IMR-90 (cell line): ENCODE data around the gene OR2AJ1. TPM values are rescaled to one million over a fixed set of nuclear protein-coding genes. Genes with fewer than 3 reads are reported as not detected.
"Not testable (repeated sequence)": the region's sequence is repeated elsewhere in the genome, so short reads cannot be mapped to it uniquely, and the experiment has no call there.

Experiments
- ATAC-seq: fragments of 200-7000 bp; cut with Tn5 transposase; 2 replicates; pipeline ENCODE4 v1.9.1; 2020; ENCODE audit warnings: low read depth, mild to moderate bottlenecking, moderate library complexity
- BruUV-seq: library from RNA; stranded (reverse); fragments of 400-500 nt; replicated peaks from 2 replicates; lab custom pipeline; 2021; lab: Mats Ljungman, UMichigan
- CTCF ChIA-PET: fragments of 300-600 bp; formaldehyde crosslinking; extraction: SDS; loops from one replicate; lab custom pipeline; 2021; ENCODE audit warnings: antibody characterized with exemption; lab: Yijun Ruan, JAX
- POLR2A ChIA-PET: fragments of 300-600 bp; sonication (Branson Sonifier 250); formaldehyde crosslinking; loops from one replicate; lab custom pipeline; 2022; ENCODE audit warnings: antibody characterized with exemption; ENCODE audit not compliant: unreplicated experiment; lab: Charles Lee
- DNase-seq: peaks from one replicate; pipeline ENCODE4 v3.0.0; 2013
- H2AFZ ChIP-seq: replicated peaks from 2 replicates; pipeline ENCODE3; 2013; ENCODE audit warnings: low read length, mild to moderate bottlenecking; ENCODE audit not compliant: poor library complexity
- H2AK5ac ChIP-seq: 2 replicates; pipeline ENCODE4 v1.6.1; 2013; ENCODE audit warnings: low read depth, low read length, inconsistent platforms
- H2AK9ac ChIP-seq: replicated peaks from 2 replicates; pipeline ENCODE3; 2013; ENCODE audit warnings: mild to moderate bottlenecking, low read depth, low read length, moderate library complexity; ENCODE audit not compliant: poor library complexity
- H2BK120ac ChIP-seq: 2 replicates; pipeline ENCODE4 v1.6.1; 2013; ENCODE audit warnings: low read depth, low read length, inconsistent platforms
- H2BK15ac ChIP-seq: 3 replicates; pipeline ENCODE4 v1.6.1; 2013; ENCODE audit warnings: low read depth, low read length, inconsistent platforms
- H2BK20ac ChIP-seq: 2 replicates; pipeline ENCODE4 v1.6.1; 2013; ENCODE audit warnings: low read depth, mild to moderate bottlenecking, inconsistent platforms, low read length, moderate library complexity
- H2BK5ac ChIP-seq: 2 replicates; pipeline ENCODE4 v1.6.1; 2013; ENCODE audit warnings: mild to moderate bottlenecking, low read depth, low read length, inconsistent platforms; ENCODE audit not compliant: poor library complexity, severe bottlenecking
- H3K14ac ChIP-seq: replicated peaks from 2 replicates; pipeline ENCODE4 v1.6.1; 2013; ENCODE audit warnings: low read depth, low read length, inconsistent platforms
- H3K18ac ChIP-seq: 2 replicates; pipeline ENCODE4 v1.6.1; 2013; ENCODE audit warnings: low read depth, low read length, control low read depth
- H3K23ac ChIP-seq: 2 replicates; pipeline ENCODE4 v1.6.1; 2013; ENCODE audit warnings: low read depth, low read length, inconsistent platforms
- H3K27ac ChIP-seq: 2 replicates; pipeline ENCODE4 v1.5.1; 2013; ENCODE audit warnings: mild to moderate bottlenecking, control low read depth, low read length; ENCODE audit not compliant: insufficient read depth
- H3K27me3 ChIP-seq: 2 replicates; pipeline ENCODE4 v1.6.1; 2013; ENCODE audit warnings: low read length; ENCODE audit not compliant: control insufficient read depth, insufficient read depth
- H3K36me3 ChIP-seq: 2 replicates; pipeline ENCODE4 v1.6.1; 2013; ENCODE audit warnings: low read length, mixed read lengths; ENCODE audit not compliant: control insufficient read depth, insufficient read depth
- H3K4ac ChIP-seq: 2 replicates; pipeline ENCODE4 v1.6.1; 2013; ENCODE audit warnings: low read depth, low read length, inconsistent platforms
- H3K4me1 ChIP-seq: 2 replicates; pipeline ENCODE4 v1.6.1; 2013; ENCODE audit warnings: low read length, mixed read lengths; ENCODE audit not compliant: control insufficient read depth, insufficient read depth
- H3K4me2 ChIP-seq: 2 replicates; pipeline ENCODE4 v1.6.1; 2013; ENCODE audit warnings: low read depth, mild to moderate bottlenecking, control low read depth, low read length, moderate library complexity
- H3K4me3 ChIP-seq: 2 replicates; pipeline ENCODE4 v1.5.1; 2013; ENCODE audit warnings: low read depth, mild to moderate bottlenecking, control low read depth, low read length, moderate library complexity; ENCODE audit not compliant: insufficient read depth
- H3K56ac ChIP-seq: 2 replicates; pipeline ENCODE4 v1.6.1; 2013; ENCODE audit warnings: low read length, inconsistent platforms; ENCODE audit not compliant: insufficient read depth; ENCODE audit errors: extremely low read depth
- H3K79me1 ChIP-seq, 2 experiments: 2 replicates each; pipeline ENCODE4 v1.6.1; 2013; ENCODE audit warnings: low read length in 2 of 2, inconsistent platforms in 1 of 2, low read depth in 1 of 2
- H3K9ac ChIP-seq: 2 replicates; pipeline ENCODE4 v1.6.1; 2013; ENCODE audit warnings: low read depth, low read length, control low read depth
- H3K9me1 ChIP-seq: 2 replicates; pipeline ENCODE4 v1.6.1; 2013; ENCODE audit warnings: low read length, inconsistent platforms; ENCODE audit not compliant: insufficient read depth
- H3K9me3 ChIP-seq: 2 replicates; pipeline ENCODE4 v1.6.1; 2013; ENCODE audit warnings: low read length; ENCODE audit not compliant: control insufficient read depth, insufficient read depth
- H4K20me1 ChIP-seq: 2 replicates; pipeline ENCODE4 v1.6.1; 2013; ENCODE audit warnings: low read length, inconsistent platforms; ENCODE audit not compliant: insufficient read depth
- H4K5ac ChIP-seq: 2 replicates; pipeline ENCODE4 v1.6.1; 2013; ENCODE audit warnings: mild to moderate bottlenecking, low read depth, low read length, control low read depth
- H4K8ac ChIP-seq, 2 experiments: 2 replicates each; pipeline ENCODE4 v1.6.1; 2013; ENCODE audit warnings: low read depth in 2 of 2, low read length in 2 of 2, control low read depth in 1 of 2, inconsistent platforms in 1 of 2
- H4K91ac ChIP-seq: 2 replicates; pipeline ENCODE4 v1.6.1; 2013; ENCODE audit warnings: low read depth, low read length, inconsistent platforms; ENCODE audit not compliant: insufficient read depth
- RAD21 ChIP-seq: IDR thresholded peaks from 2 replicates; pipeline ENCODE4 v1.6.1; 2012; ENCODE audit warnings: low read length, improper control_type of control experiment
- SMC3 ChIP-seq: fragments of 150-350 bp; IDR thresholded peaks from 2 replicates; pipeline ENCODE4 v1.6.1; 2016; ENCODE audit warnings: low read depth, mild to moderate bottlenecking, antibody characterized with exemption, low read length, moderate library complexity
- WGBS, 2 experiments: methylation state at CpG; one replicate each; pipeline versions ENCODE4 v1.1.5 to v1.1.7; 2013; ENCODE audit warnings: missing lambda C conversion rate in 2 of 2; ENCODE audit not compliant: insufficient read length in 1 of 2; ENCODE audit errors: extremely low coverage in 2 of 2; 5-methylcytosine and 5-hydroxymethylcytosine counted together
- dilution Hi-C: fragments of 300-500 bp; cut with HindIII; formaldehyde crosslinking; loops from one replicate; pipeline ENCODE4 v1.14.3; 2018; ENCODE audit warnings: low sequenced_read_pairs; ENCODE audit not compliant: unreplicated experiment
- in situ Hi-C: fragments of 300-500 bp; cut with MboI; formaldehyde crosslinking; loops from 3 replicates; pipeline ENCODE4 v1.14.3; 2019; ENCODE audit warnings: low sequenced_read_pairs, inconsistent platforms, mixed read lengths
- intact Hi-C: fragments of 100-400 bp; cut with micrococcal nuclease; formaldehyde crosslinking; loops from 2 replicates; pipeline ENCODE4 v1.10.0; 2022
- polyA plus RNA-seq, 3 experiments: library from polyadenylated mRNA; depleted of rRNA; stranded (reverse); fragments of >200 nt; gene quantifications; 2 replicates each; pipeline ENCODE4 v1.2.3, GENCODE V29; 2012; ENCODE audit warnings: low replicate concordance in 1 of 3
- total RNA-seq: library from RNA; depleted of rRNA; stranded (reverse); fragments of >200 nt; gene quantifications from 2 replicates; pipeline ENCODE4 v1.2.3, GENCODE V29; 2012
- TF ChIP-seq, protein P1 (sequence below): conservative IDR thresholded peaks from 2 replicates; pipeline ENCODE4 v1.5.1; 2012; ENCODE audit warnings: mild to moderate bottlenecking, low read depth, low read length, improper control_type of control experiment

Gene OR2AJ1
- total and polyA plus RNA-seq, 2 of the 4 experiments (the other 2 are of a cell fraction) = not detected

- H2AK9ac ChIP-seq, H3K56ac ChIP-seq, POLR2A ChIA-PET, H4K91ac ChIP-seq, CTCF ChIA-PET, H2AK5ac ChIP-seq, H3K79me1 ChIP-seq, in situ Hi-C loops, H4K8ac ChIP-seq, H2BK15ac ChIP-seq, H2BK20ac ChIP-seq, H4K5ac ChIP-seq, H3K27ac ChIP-seq, H3K4me1 ChIP-seq, H2BK120ac ChIP-seq, H3K36me3 ChIP-seq, dilution Hi-C loops, ATAC-seq, H4K20me1 ChIP-seq, H3K4ac ChIP-seq, H3K18ac ChIP-seq, H3K14ac ChIP-seq, BruUV-seq, H3K23ac ChIP-seq, H3K9ac ChIP-seq, H3K27me3 ChIP-seq, H3K4me2 ChIP-seq, H2BK5ac ChIP-seq, intact Hi-C loops, H3K9me1 ChIP-seq: not testable (repeated sequence)
- WGBS, 2 experiments = 28% methylated on average over 16 of the region's 44 CpGs; no CpG with 5 or more reads in 1 of the 2 experiments
- peak; percentile 29 for TF ChIP-seq RAD21
- TF ChIP-seq SMC3 = peak; percentile 37; the same call in 1 of the 2 replicates
- TF ChIP-seq, protein P1, sequence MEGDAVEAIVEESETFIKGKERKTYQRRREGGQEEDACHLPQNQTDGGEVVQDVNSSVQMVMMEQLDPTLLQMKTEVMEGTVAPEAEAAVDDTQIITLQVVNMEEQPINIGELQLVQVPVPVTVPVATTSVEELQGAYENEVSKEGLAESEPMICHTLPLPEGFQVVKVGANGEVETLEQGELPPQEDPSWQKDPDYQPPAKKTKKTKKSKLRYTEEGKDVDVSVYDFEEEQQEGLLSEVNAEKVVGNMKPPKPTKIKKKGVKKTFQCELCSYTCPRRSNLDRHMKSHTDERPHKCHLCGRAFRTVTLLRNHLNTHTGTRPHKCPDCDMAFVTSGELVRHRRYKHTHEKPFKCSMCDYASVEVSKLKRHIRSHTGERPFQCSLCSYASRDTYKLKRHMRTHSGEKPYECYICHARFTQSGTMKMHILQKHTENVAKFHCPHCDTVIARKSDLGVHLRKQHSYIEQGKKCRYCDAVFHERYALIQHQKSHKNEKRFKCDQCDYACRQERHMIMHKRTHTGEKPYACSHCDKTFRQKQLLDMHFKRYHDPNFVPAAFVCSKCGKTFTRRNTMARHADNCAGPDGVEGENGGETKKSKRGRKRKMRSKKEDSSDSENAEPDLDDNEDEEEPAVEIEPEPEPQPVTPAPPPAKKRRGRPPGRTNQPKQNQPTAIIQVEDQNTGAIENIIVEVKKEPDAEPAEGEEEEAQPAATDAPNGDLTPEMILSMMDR = peak; percentile 63
- DNase-seq = peak; percentile 11
- peak overlapping the region; percentile 73 for H3K4me3 ChIP-seq
- peaks cover 13% of the 10 kb centered on the region; the same call in 1 of the 2 replicates for H3K9me3 ChIP-seq
- peak overlapping the region; percentile 67 for H2AFZ ChIP-seq
Observed at GRCh38 chr1:247936965-247937734, 12.5 kb downstream of the OR2AJ1 start.
